ENCODE measurements around the gene BRWD1. TPM values are rescaled to one million over a fixed set of nuclear protein-coding genes. Genes with fewer than 3 reads are reported as not detected.

Gene BRWD1
- total and polyA plus RNA-seq, 2 of the 8 experiments (the other 6 are each of a cell fraction or from before 2014, with no cell fraction given) = 9.3 to 45.2 TPM

- TF ChIP-seq CTCF (IDR thresholded peaks at IDR 0.05; ENCODE audit: control extremely low read depth in 1 of 3, insufficient read depth in 1 of 3, low read depth in 1 of 3, low read length in 3 of 3) = no peak
- no peak for TF ChIP-seq SIN3A (conservative IDR thresholded peaks at IDR 0.05 in 1 of 2, IDR thresholded peaks at IDR 0.05 in 1 of 2; ENCODE audit: low read depth in 1 of 2, low read length in 2 of 2)
- TF ChIP-seq GTF2F1 (IDR thresholded peaks at IDR 0.05; ENCODE audit: borderline replicate concordance, low read depth, low read length) = no peak
- no peak for TF ChIP-seq SP2 (IDR thresholded peaks at IDR 0.05; ENCODE audit: low read length)
Measured at GRCh38 chr21:39221997-39222486, 91.4 kb downstream of the BRWD1 start (continued).

Measured in H1 (cell line).